ENCODE measurements around the gene EXOSC10. TPM values are rescaled to one million over a fixed set of nuclear protein-coding genes. Genes with fewer than 3 reads are reported as not detected.
"Not testable (repeated sequence)": the region's sequence is repeated elsewhere in the genome, so short reads cannot be mapped to it uniquely, and the experiment has no call there.

Gene EXOSC10
- total and polyA plus RNA-seq, 10 donors = 27.5 to 66.3 (median 55.4) TPM

DNA sequence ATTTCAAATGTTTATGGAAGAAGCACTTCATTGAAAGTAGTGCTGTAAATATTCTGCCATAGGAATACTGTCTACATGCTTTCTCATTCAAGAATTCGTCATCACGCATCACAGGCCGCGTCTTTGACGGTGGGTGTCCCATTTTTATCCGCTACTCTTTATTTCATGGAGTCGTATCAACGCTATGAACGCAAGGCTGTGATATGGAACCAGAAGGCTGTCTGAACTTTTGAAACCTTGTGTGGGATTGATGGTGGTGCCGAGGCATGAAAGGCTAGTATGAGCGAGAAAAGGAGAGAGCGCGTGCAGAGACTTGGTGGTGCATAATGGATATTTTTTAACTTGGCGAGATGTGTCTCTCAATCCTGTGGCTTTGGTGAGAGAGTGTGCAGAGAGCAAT, 76.5 kb downstream of the EXOSC10 start:
- Histone ChIP-seq H3K4me3 (no peak overlapping the region), H3K9me3 (no peaks in the 10 kb centered on the region), H3K27me3 (replicated peaks in 1 of 7) (no peaks in the 10 kb centered on the region), H3K36me3 (peaks cover 3 to 100% (median 89%) of the 10 kb centered on the region in 6 donors), H3K27ac (no peak overlapping the region), H3K4me1 (peaks cover 0 to 28% (median 2%) of the 10 kb centered on the region in 6 donors)
- DNase-seq = no peak
- TF ChIP-seq, protein P1, sequence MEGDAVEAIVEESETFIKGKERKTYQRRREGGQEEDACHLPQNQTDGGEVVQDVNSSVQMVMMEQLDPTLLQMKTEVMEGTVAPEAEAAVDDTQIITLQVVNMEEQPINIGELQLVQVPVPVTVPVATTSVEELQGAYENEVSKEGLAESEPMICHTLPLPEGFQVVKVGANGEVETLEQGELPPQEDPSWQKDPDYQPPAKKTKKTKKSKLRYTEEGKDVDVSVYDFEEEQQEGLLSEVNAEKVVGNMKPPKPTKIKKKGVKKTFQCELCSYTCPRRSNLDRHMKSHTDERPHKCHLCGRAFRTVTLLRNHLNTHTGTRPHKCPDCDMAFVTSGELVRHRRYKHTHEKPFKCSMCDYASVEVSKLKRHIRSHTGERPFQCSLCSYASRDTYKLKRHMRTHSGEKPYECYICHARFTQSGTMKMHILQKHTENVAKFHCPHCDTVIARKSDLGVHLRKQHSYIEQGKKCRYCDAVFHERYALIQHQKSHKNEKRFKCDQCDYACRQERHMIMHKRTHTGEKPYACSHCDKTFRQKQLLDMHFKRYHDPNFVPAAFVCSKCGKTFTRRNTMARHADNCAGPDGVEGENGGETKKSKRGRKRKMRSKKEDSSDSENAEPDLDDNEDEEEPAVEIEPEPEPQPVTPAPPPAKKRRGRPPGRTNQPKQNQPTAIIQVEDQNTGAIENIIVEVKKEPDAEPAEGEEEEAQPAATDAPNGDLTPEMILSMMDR (IDR thresholded peaks at IDR 0.05 in 8 of 11, conservative IDR thresholded peaks at IDR 0.05 in 3 of 11) = no peak
- TF ChIP-seq POLR2A (IDR thresholded peaks at IDR 0.05) = no peak
- no peak for TF ChIP-seq POLR2AphosphoS5 (IDR thresholded peaks at IDR 0.05)
- 94 to 98% (median 95%) methylated on average over 14 of the region's 14 CpGs for WGBS, 5 donors
- intact Hi-C loops (cut with DNase I; ENCODE audit: low total_unique reads) = no loop called here

DNA sequence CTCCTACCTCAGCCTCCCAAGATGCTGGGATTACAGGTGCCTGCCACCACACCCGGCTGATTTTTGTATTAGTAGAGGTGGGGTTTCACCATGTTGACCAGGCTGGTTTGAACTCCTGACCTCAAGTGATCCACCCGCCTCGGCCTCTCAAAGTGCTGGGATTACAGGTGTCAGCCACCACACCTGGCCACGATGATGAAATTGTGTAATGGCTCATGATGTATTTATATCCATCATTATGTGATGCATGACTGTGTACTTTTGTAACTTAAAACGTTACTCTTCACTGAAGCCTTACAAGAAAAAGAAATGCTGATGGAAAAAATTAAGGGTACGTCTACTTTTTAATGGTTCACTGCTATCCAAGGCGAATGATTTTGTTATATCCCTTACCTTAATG, 79.7 kb downstream of the EXOSC10 start:
- no peaks in the 10 kb centered on the region for H3K9me3 ChIP-seq
- peaks cover 3 to 100% (median 97%) of the 10 kb centered on the region in 6 donors for H3K36me3 ChIP-seq
- DNase-seq = no peak
- WGBS, 5 donors = 88 to 94% (median 91%) methylated on average over 7 of the region's 7 CpGs
- no peak overlapping the region for H3K4me3 ChIP-seq
- intact Hi-C loops (cut with DNase I; ENCODE audit: low total_unique reads) = no loop called here
- TF ChIP-seq POLR2A (IDR thresholded peaks at IDR 0.05) (no peak), POLR2AphosphoS5 (IDR thresholded peaks at IDR 0.05) (no peak)
- TF ChIP-seq, protein P1 (IDR thresholded peaks at IDR 0.05 in 8 of 11, conservative IDR thresholded peaks at IDR 0.05 in 3 of 11) = no peak
- no peak overlapping the region for H3K27ac ChIP-seq
- H3K27me3 ChIP-seq (replicated peaks in 1 of 7) = no peaks in the 10 kb centered on the region
- H3K4me1 ChIP-seq = peaks cover 15 to 61% (median 26%) of the 10 kb centered on the region in 6 donors

DNA sequence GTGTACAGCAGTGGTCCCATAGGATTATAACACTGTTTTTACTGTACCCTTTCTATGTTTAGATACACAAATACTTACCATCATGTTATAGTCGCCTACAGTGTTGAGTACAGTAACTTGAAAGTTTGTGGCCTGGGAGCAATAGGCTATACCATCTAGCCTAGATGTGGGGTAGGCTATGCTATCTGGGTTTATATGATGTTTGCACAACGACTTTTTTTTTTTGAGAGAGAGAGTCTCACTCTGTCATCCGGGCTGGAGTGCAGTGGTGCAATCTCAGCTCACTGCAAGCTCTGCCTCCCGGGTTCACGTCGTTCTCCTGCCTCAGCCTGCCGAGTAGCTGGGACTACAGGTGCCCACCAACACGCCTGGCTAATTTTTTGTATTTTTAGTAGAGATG, 80.3 kb downstream of the EXOSC10 start:
- DNase-seq; H3K27me3 ChIP-seq (replicated peaks in 1 of 7); intact Hi-C loops (cut with DNase I; ENCODE audit: low total_unique reads); H3K4me3 ChIP-seq; H3K9me3 ChIP-seq; H3K27ac ChIP-seq: not testable (repeated sequence)
- WGBS, 5 donors = 88 to 94% (median 89%) methylated on average over 8 of the region's 8 CpGs
- Histone ChIP-seq H3K4me1 (peaks cover 21 to 63% (median 32%) of the 10 kb centered on the region in 6 donors), H3K36me3 (peaks cover 3 to 100% (median 98%) of the 10 kb centered on the region in 6 donors)

Other genes with a start within 250 kb of the EXOSC10 start
- gene TARDBP, start 87.2 kb downstream of the EXOSC10 start, total RNA-seq = 100 to 1,000 TPM; 126 to 243 (median 147) TPM
- 100 to 1,000 TPM in 1 of 3 donors, 10 to 100 TPM in 2; 88.0 to 123 (median 92.4) TPM for gene TARDBP, start 87.2 kb downstream of the EXOSC10 start, polyA plus RNA-seq
- not detected for gene MASP2, start 52.6 kb downstream of the EXOSC10 start, total RNA-seq
- under 1 TPM in 1 of 3 donors, not detected in 2; 0.06 TPM for gene MASP2, start 52.6 kb downstream of the EXOSC10 start, polyA plus RNA-seq
- 10 to 100 TPM; 42.0 to 85.5 (median 46.2) TPM for gene SRM, start 39.9 kb downstream of the EXOSC10 start, total RNA-seq
- 100 to 1,000 TPM in 1 of 3 donors, 10 to 100 TPM in 2; 91.9 to 114 (median 98.6) TPM for gene SRM, start 39.9 kb downstream of the EXOSC10 start, polyA plus RNA-seq
- not detected for gene ANGPTL7, start 89.5 kb upstream of the EXOSC10 start, total RNA-seq
- 1 to 10 TPM in 1 of 3 donors, under 1 TPM in 1, not detected in 1; 0.18 to 1.7 TPM for gene ANGPTL7, start 89.5 kb upstream of the EXOSC10 start, polyA plus RNA-seq
- gene MTOR, start 162.7 kb upstream of the EXOSC10 start, total RNA-seq = 10 to 100 TPM; 28.4 to 50.9 (median 37.5) TPM
- 10 to 100 TPM; 12.5 to 16.5 (median 14.6) TPM for gene MTOR, start 162.7 kb upstream of the EXOSC10 start, polyA plus RNA-seq
- gene UBIAD1, start 173.3 kb upstream of the EXOSC10 start, total RNA-seq = 10 to 100 TPM; 14.2 to 18.5 (median 18.0) TPM
- gene UBIAD1, start 173.3 kb upstream of the EXOSC10 start, polyA plus RNA-seq = 1 to 10 TPM; 6.8 to 9.7 (median 7.8) TPM

Data from spleen (tissue), 11 donors.